Adrenal gland (tissue), 12 donors: ENCODE measurements around the gene PCSK4. TPM values are rescaled to one million over a fixed set of nuclear protein-coding genes. Genes with fewer than 3 reads are reported as not detected.

ENCODE experiments used
- DNase-seq, 7 donors: peaks; one replicate each; pipeline ENCODE4 v3.0.0-alpha.2; 2019 to 2020
- H3K27ac ChIP-seq, 5 donors: fragments of 200-600 bp; sonication (generic) in 4 of 5; 1 replicate in 3 of 5; 2 replicates in 2 of 5; pipeline versions ENCODE4 v1.5.1 to v1.8.0; 2016 to 2020; ENCODE audit warnings: mild to moderate bottlenecking in 1 of 5
- H3K27me3 ChIP-seq: fragments of 200-600 bp; 2 replicates; pipeline ENCODE4 v1.8.0; 2021
- H3K36me3 ChIP-seq, 2 donors: fragments of 200-600 bp; replicated peaks in 1 of 2; 1 replicate in 1 of 2; 2 replicates in 1 of 2; pipeline versions ENCODE4 v1.5.1 to v1.8.0; 2018 to 2022
- H3K4me1 ChIP-seq, 2 donors: fragments of 200-600 bp; replicated peaks in 1 of 2; 1 replicate in 1 of 2; 2 replicates in 1 of 2; pipeline versions ENCODE4 v1.5.1 to v1.8.0; 2018 to 2021
- H3K4me3 ChIP-seq, 4 donors: fragments of 200-600 bp; sonication (generic) in 3 of 4; one replicate each; pipeline ENCODE4 v1.5.1; 2016 to 2018
- H3K9me3 ChIP-seq, 3 donors: fragments of 200-600 bp; sonication (generic) in 1 of 3; replicated peaks in 1 of 3; 1 replicate in 2 of 3; 2 replicates in 1 of 3; pipeline versions ENCODE4 v1.5.1 to v1.8.0; 2016 to 2021
- CTCF ChIP-seq, 6 experiments: fragments of 450-650 bp in 4 of 6; fragments of 200-600 bp in 2 of 6; sonication (generic) in 1 of 6; IDR thresholded peaks; 1 replicate in 5 of 6; 2 replicates in 1 of 6; pipeline versions ENCODE4 v1.5.1 to v1.8.0; 2016 to 2021; ENCODE audit warnings: antibody characterized with exemption in 6 of 6, mild to moderate bottlenecking in 2 of 6, moderate library complexity in 1 of 6
- POLR2A ChIP-seq, 2 donors: fragments of 450-650 bp; IDR thresholded peaks; one replicate each; pipeline ENCODE4 v1.6.1; 2017; ENCODE audit warnings: antibody characterized with exemption in 2 of 2, mild to moderate bottlenecking in 2 of 2, moderate library complexity in 1 of 2
- WGBS, 4 donors: extraction: QIAGEN DNeasy Blood & Tissue Kit in 2 of 4; methylation state at CpG; one replicate each; pipeline versions ENCODE4 v1.1.5 to v1.1.7; 2013 to 2017; 5-methylcytosine and 5-hydroxymethylcytosine counted together
- intact Hi-C, 2 donors: fragments of 100-400 bp; cut with DNase I; formaldehyde crosslinking; loops; one replicate each; pipeline versions ENCODE4 v1.14.1 to v1.15.0; 2022 to 2023
- polyA plus RNA-seq, 3 donors: library from polyadenylated mRNA; stranded (reverse); fragments of 200-250 nt in 2 of 3; fragments of 350-450 nt in 1 of 3; fragmentation: Illumina TruSeq in 1 of 3; extraction: RNeasy Lipid Tissue Mini Kit (QIAGEN cat#74804) in 1 of 3; gene quantifications; one replicate each; pipeline ENCODE4 v1.2.3, GENCODE V29; 2013 to 2014
- total RNA-seq, 9 donors: library from RNA; depleted of rRNA in 4 of 9; stranded (reverse); fragments of >200 nt in 4 of 9; fragments of 120-200 nt in 1 of 9; fragmentation: NEBNext Ultra II Directional in 1 of 9; extraction: Animal tissue kit (Norgen Biotek cat#: 25700) in 1 of 9; gene quantifications; one replicate each; pipeline versions ENCODE4 v1.1.0 to v1.2.4, GENCODE V29; 2013 to 2023
- donor health status: healthy with polysubstance abuse.
- donor health status: Bipolar disorder and iron deficiency.
- donor health status: DM: yes; HTN: yes; CAD: no.
- donor health status: DM: no; HTN: no; CAD: no.
- donor health status: DM: no; HTN: no; CAD: no.
- donor health status: DM: yes; HTN: yes; CAD: no.

PCSK4 gene
- total and polyA plus RNA-seq, 12 donors: 1.2 to 29.7 (median 4.8) TPM

GRCh38 chr19:1455336-1456120 lies 34.6 kb downstream of the PCSK4 start:
- Histone ChIP-seq H3K4me1 (no peaks in the 10 kb centered on the region), H3K4me3 (no peak overlapping the region), H3K9me3 (no peaks in the 10 kb centered on the region), H3K27me3 (peaks cover 51% of the 10 kb centered on the region), H3K36me3 (no peaks in the 10 kb centered on the region), H3K27ac (no peak overlapping the region)
- no peak for TF ChIP-seq POLR2A (IDR thresholded peaks at IDR 0.05)
- DNase-seq: peak in 5 of 7 donors; percentile 51 to 75 (median 67)
- intact Hi-C loops: no loop called here
- 4 to 19% (median 10%) methylated on average over 14 to 42 of the region's 42 CpGs for WGBS, 4 donors

DNA sequence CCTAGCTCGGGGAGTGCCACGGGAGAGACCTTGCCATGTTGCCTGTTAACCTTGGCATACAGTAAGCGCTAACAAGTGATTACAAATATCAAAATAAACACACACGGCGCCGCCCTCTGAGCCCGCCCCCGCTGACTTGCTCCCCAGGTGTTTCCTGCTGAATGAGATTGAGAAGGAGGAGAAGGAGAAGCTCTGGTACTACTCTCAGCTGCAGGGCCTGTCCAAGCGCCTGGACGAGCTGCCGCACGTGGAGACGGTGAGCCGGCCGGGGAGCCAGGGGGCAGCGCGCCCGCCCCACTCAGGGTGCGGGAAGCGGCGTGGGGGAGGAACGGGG lies 35.2 kb downstream of the PCSK4 start:
- WGBS, 4 donors: 4 to 23% (median 9%) methylated on average over 10 to 22 of the region's 22 CpGs
- no peak for TF ChIP-seq CTCF (IDR thresholded peaks at IDR 0.05)
- no peaks in the 10 kb centered on the region for H3K36me3 ChIP-seq

GRCh38 chr19:1453525-1454364 lies 36.4 kb downstream of the PCSK4 start:
- WGBS, 4 donors: 18 to 28% (median 26%) methylated on average over 5 to 33 of the region's 33 CpGs
- no peak overlapping the region for H3K27ac ChIP-seq

More for the DNA sequence above, 35.2 kb downstream of the PCSK4 start:
- Histone ChIP-seq H3K27me3 (peaks cover 56% of the 10 kb centered on the region), H3K4me3 (no peak overlapping the region), H3K9me3 (no peaks in the 10 kb centered on the region), H3K27ac (no peak overlapping the region), H3K4me1 (no peaks in the 10 kb centered on the region)
- DNase-seq: no peak
- intact Hi-C loops: no loop called here

DNA sequence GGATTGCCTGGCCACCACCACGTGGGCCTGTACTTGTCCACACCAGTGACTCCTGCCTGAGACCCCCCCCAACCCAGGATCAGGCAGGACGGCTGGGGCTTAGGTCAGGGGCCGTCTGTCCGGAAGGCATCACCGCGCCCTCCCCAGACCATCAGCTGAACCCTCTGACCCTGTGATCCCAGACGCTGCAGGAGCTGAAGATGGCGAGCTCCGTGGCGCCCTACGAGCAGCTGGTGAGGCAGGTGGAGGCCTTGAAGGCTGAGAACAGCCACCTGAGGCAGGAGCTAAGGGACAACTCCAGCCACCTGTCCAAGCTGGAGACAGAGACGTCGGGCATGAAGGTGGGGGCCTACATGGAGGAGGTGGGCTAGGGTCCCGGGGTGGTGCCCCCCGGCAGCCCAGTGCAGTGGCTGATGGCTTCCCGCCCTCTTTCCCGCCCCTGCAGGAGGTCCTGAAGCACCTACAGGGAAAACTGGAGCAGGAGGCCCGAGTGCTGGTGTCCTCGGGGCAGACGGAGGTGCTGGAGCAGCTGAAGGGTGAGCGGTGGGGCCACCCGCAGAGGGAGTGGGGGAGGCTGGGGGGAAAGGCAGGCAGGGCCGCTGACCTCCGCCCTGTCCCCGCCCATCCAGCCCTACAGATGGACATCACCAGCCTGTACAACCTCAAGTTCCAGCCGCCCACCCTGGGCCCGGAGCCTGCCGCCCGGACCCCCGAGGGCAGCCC lies 37.2 kb downstream of the PCSK4 start:
- Histone ChIP-seq H3K4me1 (no peaks in the 10 kb centered on the region), H3K4me3 (no peak overlapping the region), H3K36me3 (no peaks in the 10 kb centered on the region), H3K27ac (peak overlapping the region in 1 of 5 donors; percentile 17), H3K27me3 (peaks cover 64% of the 10 kb centered on the region), H3K9me3 (no peaks in the 10 kb centered on the region)
- TF ChIP-seq POLR2A (IDR thresholded peaks at IDR 0.05) (no peak), CTCF (IDR thresholded peaks at IDR 0.05) (no peak)
- no peak for DNase-seq
- 46 to 56% (median 51%) methylated on average over 5 to 30 of the region's 30 CpGs for WGBS, 4 donors
- intact Hi-C loops: no loop called here

More at GRCh38 chr19:1453525-1454364, 36.4 kb downstream of the PCSK4 start:
- Histone ChIP-seq H3K4me1 (no peaks in the 10 kb centered on the region), H3K36me3 (no peaks in the 10 kb centered on the region), H3K9me3 (no peaks in the 10 kb centered on the region), H3K4me3 (no peak overlapping the region), H3K27me3 (peaks cover 65% of the 10 kb centered on the region)
- TF ChIP-seq CTCF (IDR thresholded peaks at IDR 0.05): peak in 1 of 6 experiments; percentile 19
- TF ChIP-seq POLR2A (IDR thresholded peaks at IDR 0.05): no peak
- intact Hi-C loops: no loop called here
- DNase-seq: peak in 1 of 7 donors; percentile 44
